Keratinocyte (primary cell): ENCODE measurements around the gene DDX51.

ENCODE experiments used
- CTCF ChIP-seq, 3 experiments: IDR thresholded peaks in 1 of 3; conservative IDR thresholded peaks in 1 of 3; optimal IDR thresholded peaks in 1 of 3; 2 replicates in 2 of 3; 3 replicates in 1 of 3; pipeline versions ENCODE3 to v1.5.1; 2011; ENCODE audit warnings: low read length in 3 of 3, mild to moderate bottlenecking in 3 of 3, moderate library complexity in 2 of 3, control low read depth in 1 of 3, inconsistent platforms in 1 of 3; ENCODE audit not compliant: insufficient read depth in 2 of 3; ENCODE audit errors: extremely low read depth in 1 of 3
- EZH2 ChIP-seq: IDR thresholded peaks from one replicate; pipeline ENCODE4 v1.6.1; 2012; ENCODE audit warnings: inconsistent platforms, mild to moderate bottlenecking, low read length, moderate library complexity

- TF ChIP-seq CTCF (optimal IDR thresholded peaks at IDR 0.05 in 1 of 3, IDR thresholded peaks at IDR 0.05 in 1 of 3, conservative IDR thresholded peaks at IDR 0.05 in 1 of 3; ENCODE audit: extremely low read depth in 1 of 3, insufficient read depth in 2 of 3, low read length in 3 of 3) (no peak), EZH2 (no peak)
Observed at GRCh38 chr12:132110677-132111076, 33.4 kb downstream of the DDX51 start.
